Keratinocyte (primary cell): ENCODE measurements around the gene MEOX1. TPM values are rescaled to one million over a fixed set of nuclear protein-coding genes. Genes with fewer than 3 reads are reported as not detected.

Experiments
- DNase-seq: peaks from one replicate; pipeline ENCODE4 v3.0.0-alpha.2; 2011; ENCODE audit warnings: low read depth, missing footprints, low spot score
- FAIRE-seq: peaks from 2 replicates; lab custom pipeline; 2011; peaks lifted over from hg19 to GRCh38; lab: Jason Lieb, UNC
- H2AFZ ChIP-seq: 2 replicates; pipeline ENCODE4 v1.6.0; 2012; ENCODE audit warnings: low read length, control low read depth, inconsistent platforms; ENCODE audit not compliant: control insufficient read depth
- H3K27ac ChIP-seq: 2 replicates; pipeline ENCODE4 v1.5.1; 2011; ENCODE audit warnings: low read length; ENCODE audit not compliant: control insufficient read depth, insufficient read depth
- H3K27me3 ChIP-seq: 3 replicates; pipeline ENCODE4 v1.6.0; 2011; ENCODE audit warnings: low read length; ENCODE audit not compliant: control insufficient read depth, insufficient read depth; ENCODE audit errors: extremely low read depth
- H3K36me3 ChIP-seq, 2 experiments: 2 replicates in 1 of 2; 3 replicates in 1 of 2; pipeline ENCODE4 v1.5.1; 2011; ENCODE audit warnings: low read length in 2 of 2, mild to moderate bottlenecking in 1 of 2; ENCODE audit not compliant: control insufficient read depth in 2 of 2, insufficient read depth in 2 of 2; ENCODE audit errors: extremely low read depth in 1 of 2
- H3K4me1 ChIP-seq: 3 replicates; pipeline ENCODE4 v1.5.1; 2011; ENCODE audit warnings: low read length; ENCODE audit not compliant: control insufficient read depth, insufficient read depth; ENCODE audit errors: extremely low read depth
- H3K4me2 ChIP-seq: 3 replicates; pipeline ENCODE4 v1.6.0; 2011; ENCODE audit warnings: low read depth, low read length; ENCODE audit not compliant: control insufficient read depth, insufficient read depth; ENCODE audit errors: extremely low read depth
- H3K4me3 ChIP-seq, 3 experiments: fragments of 200-600 bp in 1 of 3; sonication (generic) in 1 of 3; 2 replicates in 2 of 3; 3 replicates in 1 of 3; pipeline ENCODE4 v1.5.1; 2011 to 2016; ENCODE audit warnings: low read length in 3 of 3, mild to moderate bottlenecking in 3 of 3, control low read depth in 2 of 3, inconsistent platforms in 1 of 3, low read depth in 1 of 3, mixed read lengths in 1 of 3, mixed run types in 1 of 3, moderate library complexity in 1 of 3; ENCODE audit not compliant: control insufficient read depth in 2 of 3, insufficient read depth in 2 of 3; ENCODE audit errors: extremely low read depth in 1 of 3
- H3K79me2 ChIP-seq: 2 replicates; pipeline ENCODE4 v1.6.0; 2012; ENCODE audit warnings: low read length; ENCODE audit not compliant: control insufficient read depth, insufficient read depth
- H3K9ac ChIP-seq: 3 replicates; pipeline ENCODE4 v1.6.0; 2011; ENCODE audit warnings: low read length; ENCODE audit not compliant: control insufficient read depth, insufficient read depth; ENCODE audit errors: extremely low read depth
- H3K9me1 ChIP-seq: 3 replicates; pipeline ENCODE4 v1.6.0; 2011; ENCODE audit warnings: low read length; ENCODE audit not compliant: control insufficient read depth, insufficient read depth; ENCODE audit errors: extremely low read depth
- H3K9me3 ChIP-seq: 2 replicates; pipeline ENCODE4 v1.5.1; 2012; ENCODE audit warnings: low read depth, low read length; ENCODE audit not compliant: control insufficient read depth
- H4K20me1 ChIP-seq: 3 replicates; pipeline ENCODE4 v1.6.0; 2011; ENCODE audit warnings: low read length; ENCODE audit not compliant: control insufficient read depth, insufficient read depth; ENCODE audit errors: extremely low read depth
- EZH2 ChIP-seq: IDR thresholded peaks from one replicate; pipeline ENCODE4 v1.6.1; 2012; ENCODE audit warnings: inconsistent platforms, mild to moderate bottlenecking, low read length, moderate library complexity
- dilution Hi-C: fragments of 300-500 bp; cut with MboI; formaldehyde crosslinking; loops from one replicate; pipeline ENCODE4 v1.7.0; 2020; ENCODE audit warnings: low sequenced_read_pairs; ENCODE audit not compliant: extremely low pct_ligation_motif_present
- polyA plus RNA-seq, 5 experiments: library from polyadenylated mRNA; depleted of rRNA in 3 of 5; stranded (reverse) in 3 of 5; stranded (forward) in 1 of 5; unstranded in 1 of 5; fragments of >200 nt; gene quantifications; 1 replicate in 1 of 5; 2 replicates in 3 of 5; 3 replicates in 1 of 5; pipeline versions ENCODE4 v1.2.1 to v1.2.3, GENCODE V29; 2011 to 2012; ENCODE audit warnings: missing spikeins in 2 of 5, low read depth in 1 of 5, low replicate concordance in 1 of 5
- TF ChIP-seq, protein P1 (sequence below), 3 experiments: IDR thresholded peaks in 1 of 3; conservative IDR thresholded peaks in 1 of 3; optimal IDR thresholded peaks in 1 of 3; 2 replicates in 2 of 3; 3 replicates in 1 of 3; pipeline versions ENCODE3 to v1.5.1; 2011; ENCODE audit warnings: low read length in 3 of 3, mild to moderate bottlenecking in 3 of 3, moderate library complexity in 2 of 3, control low read depth in 1 of 3, inconsistent platforms in 1 of 3; ENCODE audit not compliant: insufficient read depth in 2 of 3; ENCODE audit errors: extremely low read depth in 1 of 3

Gene MEOX1
- polyA plus RNA-seq, 1 donor (not counting 4 experiments of a cell fraction or from before 2014, with no cell fraction given) = 0.08 TPM

GRCh38 chr17:43658900-43659299 lies 2.8 kb downstream of the MEOX1 start:
- no peak overlapping the region for H3K4me2 ChIP-seq
- H3K27ac ChIP-seq = no peak overlapping the region
- no peaks in the 10 kb centered on the region for H3K79me2 ChIP-seq
- dilution Hi-C loops = no loop called here
- no peak overlapping the region for H2AFZ ChIP-seq
- no peaks in the 10 kb centered on the region for H3K9me1 ChIP-seq
- H3K36me3 ChIP-seq = no peaks in the 10 kb centered on the region
- H3K27me3 ChIP-seq = no peaks in the 10 kb centered on the region
- no peak for DNase-seq
- H4K20me1 ChIP-seq = no peaks in the 10 kb centered on the region
- no peak overlapping the region for H3K4me3 ChIP-seq
- H3K4me1 ChIP-seq = peaks cover 23% of the 10 kb centered on the region
- no peaks in the 10 kb centered on the region for H3K9me3 ChIP-seq
- H3K9ac ChIP-seq = no peak overlapping the region
- no peak for FAIRE-seq
- TF ChIP-seq, protein P1, sequence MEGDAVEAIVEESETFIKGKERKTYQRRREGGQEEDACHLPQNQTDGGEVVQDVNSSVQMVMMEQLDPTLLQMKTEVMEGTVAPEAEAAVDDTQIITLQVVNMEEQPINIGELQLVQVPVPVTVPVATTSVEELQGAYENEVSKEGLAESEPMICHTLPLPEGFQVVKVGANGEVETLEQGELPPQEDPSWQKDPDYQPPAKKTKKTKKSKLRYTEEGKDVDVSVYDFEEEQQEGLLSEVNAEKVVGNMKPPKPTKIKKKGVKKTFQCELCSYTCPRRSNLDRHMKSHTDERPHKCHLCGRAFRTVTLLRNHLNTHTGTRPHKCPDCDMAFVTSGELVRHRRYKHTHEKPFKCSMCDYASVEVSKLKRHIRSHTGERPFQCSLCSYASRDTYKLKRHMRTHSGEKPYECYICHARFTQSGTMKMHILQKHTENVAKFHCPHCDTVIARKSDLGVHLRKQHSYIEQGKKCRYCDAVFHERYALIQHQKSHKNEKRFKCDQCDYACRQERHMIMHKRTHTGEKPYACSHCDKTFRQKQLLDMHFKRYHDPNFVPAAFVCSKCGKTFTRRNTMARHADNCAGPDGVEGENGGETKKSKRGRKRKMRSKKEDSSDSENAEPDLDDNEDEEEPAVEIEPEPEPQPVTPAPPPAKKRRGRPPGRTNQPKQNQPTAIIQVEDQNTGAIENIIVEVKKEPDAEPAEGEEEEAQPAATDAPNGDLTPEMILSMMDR (optimal IDR thresholded peaks at IDR 0.05 in 1 of 3, IDR thresholded peaks at IDR 0.05 in 1 of 3, conservative IDR thresholded peaks at IDR 0.05 in 1 of 3; ENCODE audit: extremely low read depth in 1 of 3, insufficient read depth in 2 of 3, low read length in 3 of 3) = no peak
- no peak for TF ChIP-seq EZH2

DNA sequence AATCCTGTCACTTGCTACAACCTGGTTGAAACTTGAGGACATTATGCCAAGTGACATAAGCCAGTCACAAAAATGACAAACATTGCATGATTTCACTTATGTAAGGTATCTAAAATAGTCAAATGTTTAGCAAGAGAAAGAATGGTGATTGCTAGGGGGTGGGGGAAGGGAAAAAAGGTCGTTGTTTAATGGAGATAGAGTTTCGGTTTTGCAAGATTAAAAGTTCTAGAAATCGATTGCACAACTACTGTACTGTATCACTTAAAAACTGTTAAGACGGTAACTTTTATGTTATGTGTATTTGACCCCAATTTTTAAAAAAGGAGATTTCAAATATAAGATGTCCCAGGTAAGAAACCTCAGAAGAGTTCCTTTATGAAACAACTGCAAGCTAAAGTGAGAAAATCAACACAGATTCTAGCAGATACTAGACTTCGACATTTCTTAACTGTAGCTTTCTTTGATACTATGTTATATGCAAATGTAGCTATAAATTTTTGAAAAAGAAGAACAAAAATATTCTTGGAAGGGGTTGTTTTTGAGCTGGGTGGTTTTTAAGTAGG lies 5.9 kb downstream of the MEOX1 start:
- no peaks in the 10 kb centered on the region for H3K27me3 ChIP-seq
- no peak for DNase-seq
- no peaks in the 10 kb centered on the region for H3K36me3 ChIP-seq
- no peaks in the 10 kb centered on the region for H4K20me1 ChIP-seq
- no peak overlapping the region for H3K4me3 ChIP-seq
- H3K27ac ChIP-seq = no peak overlapping the region
- TF ChIP-seq, protein P1 (optimal IDR thresholded peaks at IDR 0.05 in 1 of 3, IDR thresholded peaks at IDR 0.05 in 1 of 3, conservative IDR thresholded peaks at IDR 0.05 in 1 of 3; ENCODE audit: extremely low read depth in 1 of 3, insufficient read depth in 2 of 3, low read length in 3 of 3) = no peak
- TF ChIP-seq EZH2 = no peak
- H2AFZ ChIP-seq = no peak overlapping the region
- no peak overlapping the region for H3K9ac ChIP-seq
- peaks cover 14% of the 10 kb centered on the region for H3K4me1 ChIP-seq
- H3K9me1 ChIP-seq = no peaks in the 10 kb centered on the region
- no peaks in the 10 kb centered on the region for H3K79me2 ChIP-seq
- no peaks in the 10 kb centered on the region for H3K9me3 ChIP-seq
- no peak overlapping the region for H3K4me2 ChIP-seq
- FAIRE-seq = no peak
- dilution Hi-C loops = no loop called here
